NCI-H187 (cell line): ENCODE data around the gene PRKCZ.
A peak's percentile ranks its signal among the peaks of the same experiment; 100 is the strongest.

ENCODE experiments used
- DNase-seq, 2 experiments: peaks; one replicate each; lab custom pipeline; 2025; lab: John Stamatoyannopoulos, UW

PRKCZ gene

GRCh38 chr1:2194898-2195673, 144.9 kb downstream of the PRKCZ start:
- DNase-seq, result peak; percentile 64 to 83

GRCh38 chr1:2195785-2196184, 145.6 kb downstream of the PRKCZ start:
- no peak for DNase-seq

GRCh38 chr1:2196901-2197638, 146.9 kb downstream of the PRKCZ start:
- DNase-seq, result no peak

GRCh38 chr1:2197707-2198165, 147.5 kb downstream of the PRKCZ start:
- DNase-seq, result no peak

GRCh38 chr1:2198571-2198970, 148.4 kb downstream of the PRKCZ start:
- no peak for DNase-seq

GRCh38 chr1:2199042-2199810, 149.0 kb downstream of the PRKCZ start:
- peak; percentile 22 to 70 for DNase-seq

GRCh38 chr1:2200308-2200943, 150.2 kb downstream of the PRKCZ start:
- no peak for DNase-seq

- DNase-seq, result no peak
These were observed 150.9 kb downstream of the PRKCZ start for GRCh38 chr1:2201062-2201461.

GRCh38 chr1:2202008-2202575, 151.9 kb downstream of the PRKCZ start:
- no peak for DNase-seq

GRCh38 chr1:2202843-2203601, 152.8 kb downstream of the PRKCZ start:
- DNase-seq, result no peak

- no peak for DNase-seq
These were observed 153.6 kb downstream of the PRKCZ start for GRCh38 chr1:2203671-2204414.

- peak; percentile 49 to 90 for DNase-seq
These were observed 154.4 kb downstream of the PRKCZ start for GRCh38 chr1:2204415-2205190.

- peak; percentile 63 to 90 for DNase-seq
These were observed 155.2 kb downstream of the PRKCZ start for GRCh38 chr1:2205191-2205952.

GRCh38 chr1:2206813-2207487, 156.7 kb downstream of the PRKCZ start:
- no peak for DNase-seq

GRCh38 chr1:2208309-2209239, 158.4 kb downstream of the PRKCZ start:
- DNase-seq, result no peak

GRCh38 chr1:2209400-2210083, 159.3 kb downstream of the PRKCZ start:
- no peak for DNase-seq
